Activated CD8-positive, alpha-beta memory T cell treated with anti-CD3 and anti-CD28 coated beads for 24 hours (primary cell): Measurements from ENCODE around the gene FANCE.

Experiments
- DNase-seq: peaks from one replicate; pipeline ENCODE4 v3.0.0-alpha.2; 2020

Gene FANCE

DNA sequence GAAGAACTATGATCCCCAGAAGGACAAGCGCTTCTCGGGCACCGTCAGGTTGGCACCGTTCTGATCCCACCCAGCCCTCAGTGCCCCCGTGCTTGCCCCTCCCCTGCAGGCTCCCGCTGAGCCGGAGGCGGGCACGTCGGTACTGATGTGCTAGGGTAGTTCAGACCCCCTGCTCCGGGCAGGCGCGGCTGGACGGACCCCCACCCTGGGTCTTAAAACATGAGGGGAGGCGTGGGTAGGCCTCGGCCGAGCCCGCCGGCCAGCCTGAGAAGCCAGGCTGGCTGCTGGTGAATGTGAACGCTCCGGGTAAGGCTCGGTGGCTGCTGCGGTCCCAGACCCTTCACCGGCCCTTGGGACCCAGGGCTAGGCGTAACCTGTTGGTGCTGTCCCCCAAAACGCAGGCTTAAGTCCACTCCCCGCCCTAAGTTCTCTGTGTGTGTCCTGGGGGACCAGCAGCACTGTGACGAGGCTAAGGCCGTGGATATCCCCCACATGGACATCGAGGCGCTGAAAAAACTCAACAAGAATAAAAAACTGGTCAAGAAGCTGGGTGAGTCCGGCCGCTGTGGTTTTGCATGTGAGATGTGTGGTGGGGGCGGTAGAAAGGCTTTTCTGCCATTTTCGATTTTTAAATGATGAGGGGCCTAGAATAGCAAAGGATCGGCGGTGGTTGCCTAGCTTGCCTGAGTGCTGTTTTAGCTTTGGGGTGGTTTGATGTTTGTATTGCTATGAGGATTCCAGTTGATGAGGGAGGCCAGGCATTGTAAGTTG is 17.0 kb downstream of the FANCE start:
- DNase-seq: no peak

DNA sequence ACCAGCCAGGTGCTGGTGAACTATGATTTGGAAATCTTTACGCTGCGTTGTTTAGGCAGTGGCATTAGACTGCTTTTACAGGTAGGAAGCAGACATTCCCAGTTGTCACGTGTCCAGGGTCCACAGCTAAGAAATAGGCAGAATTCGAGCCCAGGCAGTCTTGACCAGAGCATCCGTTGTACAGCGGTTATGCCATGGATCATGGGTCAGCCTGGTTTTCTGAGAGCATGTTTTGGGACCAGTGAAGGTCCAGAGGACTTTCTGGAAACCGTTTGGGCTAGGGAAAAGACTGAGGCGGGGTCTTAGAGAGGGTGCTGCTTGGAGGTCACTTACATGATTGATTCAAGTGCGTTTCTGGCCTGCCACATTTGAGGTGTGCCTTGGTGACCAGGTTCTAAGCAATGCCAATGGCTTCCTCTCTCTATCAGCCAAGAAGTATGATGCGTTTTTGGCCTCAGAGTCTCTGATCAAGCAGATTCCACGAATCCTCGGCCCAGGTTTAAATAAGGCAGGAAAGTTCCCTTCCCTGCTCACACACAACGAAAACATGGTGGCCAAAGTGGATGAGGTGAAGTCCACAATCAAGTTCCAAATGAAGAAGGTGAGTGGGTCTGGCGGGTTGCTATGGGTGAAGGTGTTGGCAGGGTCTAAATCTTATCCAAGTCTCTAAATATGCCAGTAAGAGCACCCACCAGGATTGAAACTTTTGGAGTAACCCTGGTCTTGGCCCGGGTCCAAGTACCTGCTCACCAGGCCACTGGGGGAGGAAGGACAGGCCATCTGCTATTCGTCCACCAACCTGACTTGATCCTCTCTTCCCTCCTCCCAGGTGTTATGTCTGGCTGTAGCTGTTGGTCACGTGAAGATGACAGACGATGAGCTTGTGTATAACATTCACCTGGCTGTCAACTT is 17.9 kb downstream of the FANCE start:
- DNase-seq: peak; percentile 75

DNA sequence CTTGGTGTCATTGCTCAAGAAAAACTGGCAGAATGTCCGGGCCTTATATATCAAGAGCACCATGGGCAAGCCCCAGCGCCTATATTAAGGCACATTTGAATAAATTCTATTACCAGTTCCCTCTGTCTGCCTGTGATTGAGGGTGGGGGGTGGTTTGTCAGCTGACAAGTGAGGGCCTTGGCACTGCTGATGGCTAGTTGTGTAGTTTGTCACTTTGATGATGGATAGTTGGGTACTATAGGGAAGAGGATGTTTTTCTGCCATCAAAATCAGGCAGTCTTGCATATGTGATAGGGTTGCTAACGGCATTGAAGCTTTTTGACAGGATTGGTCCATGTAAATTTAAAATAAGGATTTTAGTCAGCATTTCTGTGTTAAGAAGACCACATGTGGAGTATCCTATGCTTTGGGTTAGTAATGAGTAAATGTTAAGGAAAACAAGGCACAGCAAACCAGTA is 18.6 kb downstream of the FANCE start:
- DNase-seq: no peak

DNA sequence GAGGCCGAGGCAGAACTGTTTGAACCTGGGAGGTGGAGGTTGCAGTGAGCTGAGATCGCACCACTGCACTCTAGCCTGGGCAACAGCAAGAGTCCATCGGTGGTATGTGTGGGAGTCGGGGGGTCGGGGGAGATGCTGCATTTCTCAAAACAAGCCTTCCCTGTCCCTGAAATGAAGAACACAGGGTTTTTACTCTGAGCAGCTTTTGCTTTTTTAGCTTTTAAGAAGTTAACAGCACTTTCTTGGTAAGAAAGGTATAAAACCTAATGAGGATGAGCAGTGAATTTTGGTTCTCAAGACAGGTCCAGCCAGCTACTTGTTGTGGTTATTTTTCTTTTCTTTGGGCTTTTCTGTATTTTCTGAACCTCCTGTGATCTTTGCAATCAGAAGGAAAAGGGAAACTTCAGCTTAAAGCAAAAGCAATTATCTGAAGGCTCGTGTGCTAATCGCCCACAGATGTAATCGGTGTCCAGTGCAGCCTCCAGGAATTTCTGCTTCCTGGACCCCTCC is 19.8 kb downstream of the FANCE start:
- DNase-seq: no peak

DNA sequence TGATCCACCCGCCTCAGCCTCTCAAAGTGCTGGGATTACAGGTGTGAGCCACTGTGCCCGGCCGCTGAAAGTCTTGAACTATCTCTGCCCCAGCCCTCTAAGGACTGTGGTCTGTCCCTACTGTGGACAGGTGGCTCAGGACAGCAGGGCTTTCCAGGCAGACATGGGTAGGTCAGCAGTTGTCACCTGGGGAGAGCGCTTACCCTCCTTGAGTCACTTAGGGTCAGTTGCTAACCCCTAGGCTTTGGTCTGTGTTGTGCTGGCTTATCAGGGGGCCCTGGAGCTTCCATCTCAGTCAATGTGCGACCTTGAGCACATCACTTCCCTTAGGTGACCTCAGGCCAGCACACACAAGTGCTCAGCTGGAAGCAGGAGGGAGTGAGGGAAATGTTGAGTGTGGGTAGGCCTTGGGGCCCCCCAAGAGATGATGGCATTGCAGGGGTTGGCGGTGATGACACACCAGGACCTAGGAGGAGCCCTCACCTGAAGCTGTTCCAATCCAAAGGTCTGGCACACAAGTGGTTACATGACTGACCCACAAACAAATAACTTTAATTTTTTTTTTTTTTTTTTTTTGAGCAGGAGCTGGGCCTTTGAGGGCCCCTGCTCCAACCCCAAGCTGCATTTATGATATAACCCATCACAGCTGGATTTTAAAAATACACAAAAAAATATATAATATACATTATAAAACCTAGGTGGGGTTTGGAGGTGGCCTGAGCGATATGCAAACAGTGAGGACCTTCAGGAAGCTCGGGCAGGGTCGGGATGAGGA is 21.1 kb downstream of the FANCE start:
- DNase-seq: peak; percentile 73

DNA sequence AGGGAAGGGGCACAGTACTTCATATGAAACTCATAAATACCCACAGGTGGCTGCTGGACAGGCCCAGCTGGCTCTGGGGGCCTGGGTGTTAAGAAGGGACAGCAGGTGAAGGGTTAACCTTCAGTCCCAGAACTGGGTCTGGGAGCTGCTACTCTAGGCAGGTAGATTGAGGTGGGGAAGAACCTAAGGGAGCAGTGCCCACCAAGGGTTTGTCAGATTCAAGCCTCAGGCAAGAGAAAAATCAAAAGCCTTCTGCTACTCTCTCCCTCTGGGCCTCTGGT is 21.7 kb downstream of the FANCE start:
- DNase-seq: no peak

DNA sequence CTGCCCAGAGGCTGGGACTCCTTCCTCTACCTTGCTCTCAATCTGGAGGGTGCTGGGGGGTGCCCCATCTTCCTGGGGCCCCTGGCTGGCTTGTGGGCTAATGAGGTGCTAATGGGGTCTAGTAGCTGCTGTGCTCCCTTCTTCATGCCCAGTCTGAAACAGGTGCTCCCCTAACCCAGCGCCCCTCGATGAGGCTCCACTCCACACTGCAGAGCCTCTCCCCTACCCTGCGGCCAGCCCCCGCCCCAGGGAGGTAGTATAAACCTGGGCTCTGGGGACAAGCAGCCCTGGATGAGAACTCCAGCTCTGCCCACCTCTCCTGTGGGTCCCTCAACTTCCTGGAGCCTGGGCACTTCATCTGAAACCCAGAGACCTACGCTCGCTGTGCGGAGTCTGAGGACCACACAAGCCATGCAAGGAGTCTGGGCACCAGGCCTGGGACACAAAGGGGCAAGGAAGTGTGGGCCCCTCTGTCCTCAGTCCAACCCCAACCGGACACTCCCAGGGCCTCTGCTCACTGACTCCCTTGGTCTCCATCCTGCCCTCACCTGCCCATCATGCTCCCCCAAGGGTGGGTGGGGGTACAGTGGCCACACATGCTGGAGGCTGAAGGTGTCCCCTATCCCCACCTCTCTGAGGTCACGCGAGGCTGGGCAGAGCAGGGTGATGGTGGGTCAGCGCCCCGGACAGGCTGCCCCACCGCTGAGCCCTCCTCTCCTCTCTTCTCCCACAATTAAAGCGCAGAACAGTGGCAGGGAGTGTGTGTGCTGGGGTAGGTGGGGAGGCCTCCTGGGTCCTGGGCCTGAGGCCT is 22.2 kb downstream of the FANCE start:
- DNase-seq: peak; percentile 74

DNA sequence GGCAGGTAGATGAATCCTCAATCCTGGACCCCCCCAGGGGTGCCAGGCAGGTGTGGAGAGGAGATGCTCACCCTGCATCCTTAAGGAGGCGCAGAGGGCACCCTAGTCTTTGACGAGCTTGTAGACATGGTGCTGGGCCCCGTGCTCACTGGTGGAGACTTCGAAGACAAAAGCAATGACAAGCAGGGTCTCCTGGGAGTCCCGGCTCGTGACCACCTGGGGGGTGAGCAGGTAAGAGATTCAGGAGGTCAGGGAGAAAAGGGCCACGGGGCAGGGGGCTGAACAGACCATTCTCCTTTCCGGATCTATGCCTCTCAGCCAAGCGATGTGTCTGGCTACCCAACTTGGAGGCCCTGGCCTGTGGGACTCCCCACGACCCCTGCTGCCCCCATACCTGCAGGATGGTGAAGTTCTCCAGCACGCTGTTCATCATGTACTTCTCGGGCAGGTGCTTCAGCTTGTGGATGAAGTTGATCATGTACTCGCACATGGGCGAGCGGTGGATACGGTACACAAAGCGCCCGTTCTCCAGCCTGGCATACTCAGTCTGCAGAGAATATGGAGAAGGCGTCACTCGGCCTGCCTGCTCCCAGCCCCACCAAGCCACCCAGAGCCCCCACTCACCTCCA is 22.9 kb downstream of the FANCE start:
- DNase-seq: no peak

DNA sequence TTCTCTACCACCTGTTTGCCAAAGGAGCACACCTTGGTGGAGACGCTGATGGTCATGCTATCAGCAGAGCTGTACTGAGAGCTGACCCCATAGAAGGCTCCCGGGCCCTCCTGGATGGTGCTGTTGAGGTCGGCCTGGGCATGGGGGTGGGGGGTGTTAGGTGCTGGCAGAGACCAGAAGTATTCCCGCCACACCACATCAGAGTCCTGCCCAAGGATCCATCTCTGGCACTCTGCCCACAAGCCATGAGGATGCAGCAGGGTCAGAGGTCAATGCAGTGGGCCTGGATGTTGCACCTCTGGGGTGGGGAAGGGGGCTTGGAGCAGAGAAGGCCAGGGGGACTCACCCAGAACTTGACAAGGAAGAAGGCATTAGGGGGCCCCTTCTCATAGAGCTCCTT is 23.4 kb downstream of the FANCE start:
- DNase-seq: no peak

DNA sequence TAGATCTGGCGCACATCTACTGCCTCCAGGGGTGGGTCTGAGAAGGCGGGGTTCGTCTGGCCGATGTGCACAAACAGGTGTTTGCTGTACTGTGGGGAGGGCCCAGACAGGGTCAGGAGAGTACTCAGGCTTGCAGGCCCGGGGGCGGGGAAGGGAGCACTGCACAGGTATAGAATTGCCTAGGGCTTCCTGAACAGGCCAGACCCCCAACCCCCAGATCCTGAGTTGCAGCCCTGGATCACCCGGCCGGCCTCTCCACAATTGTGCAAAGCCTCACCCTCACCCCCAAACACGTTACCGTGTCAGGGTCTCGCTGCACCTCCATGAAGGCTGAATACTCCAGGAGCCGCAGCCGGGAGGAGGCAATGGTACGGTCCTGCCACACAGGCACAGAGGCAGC is 23.9 kb downstream of the FANCE start:
- no peak for DNase-seq

DNA sequence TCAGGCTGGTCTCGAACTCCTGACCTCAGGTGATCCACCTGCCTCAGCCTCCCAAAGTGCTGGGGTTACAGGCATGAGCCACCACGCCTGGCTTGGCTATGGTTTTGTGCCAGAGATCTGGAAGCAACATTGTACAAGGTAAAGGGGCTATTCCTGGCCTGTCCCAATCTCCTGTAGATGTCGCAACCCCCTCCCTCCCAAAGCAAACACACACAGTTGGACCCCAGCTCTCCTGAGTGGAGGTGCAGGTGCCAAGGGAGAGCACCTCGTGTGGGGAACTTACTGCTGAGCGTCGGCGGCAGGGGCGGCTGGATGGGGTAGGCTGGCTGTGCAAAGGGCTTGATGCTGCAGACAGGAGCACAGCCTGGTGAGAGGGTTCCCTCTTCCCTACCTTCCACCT is 24.9 kb downstream of the FANCE start:
- no peak for DNase-seq

DNA sequence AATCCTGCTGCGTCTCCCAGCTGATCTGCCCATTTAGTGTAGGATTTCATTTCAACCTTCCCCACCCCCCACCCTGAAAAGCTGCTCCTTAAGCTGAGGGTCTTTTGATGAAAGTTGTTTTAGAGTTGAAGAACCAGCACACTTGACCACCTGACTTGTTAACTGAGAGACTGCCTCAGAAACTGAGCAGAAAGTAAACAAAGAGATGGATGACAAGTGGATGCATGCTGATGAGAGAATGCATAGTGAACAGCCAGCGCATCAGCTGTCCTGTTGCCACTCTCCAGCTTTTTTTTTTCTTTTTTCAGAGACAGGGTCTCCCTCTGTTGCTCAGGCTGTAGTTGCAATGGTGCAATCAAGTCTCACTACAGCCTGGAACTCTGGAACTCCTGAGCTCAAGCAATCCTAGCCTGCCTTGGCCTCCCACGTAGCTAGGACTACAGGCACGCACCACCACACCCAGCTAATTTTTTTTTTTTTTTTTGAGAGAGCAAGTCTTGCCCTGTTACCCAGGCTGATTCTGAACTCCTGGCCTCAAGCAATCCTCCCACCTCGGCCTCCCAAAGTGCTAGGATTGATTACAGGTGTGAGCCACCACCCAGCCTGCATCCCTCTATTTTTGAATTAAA is 25.5 kb downstream of the FANCE start:
- DNase-seq: no peak

DNA sequence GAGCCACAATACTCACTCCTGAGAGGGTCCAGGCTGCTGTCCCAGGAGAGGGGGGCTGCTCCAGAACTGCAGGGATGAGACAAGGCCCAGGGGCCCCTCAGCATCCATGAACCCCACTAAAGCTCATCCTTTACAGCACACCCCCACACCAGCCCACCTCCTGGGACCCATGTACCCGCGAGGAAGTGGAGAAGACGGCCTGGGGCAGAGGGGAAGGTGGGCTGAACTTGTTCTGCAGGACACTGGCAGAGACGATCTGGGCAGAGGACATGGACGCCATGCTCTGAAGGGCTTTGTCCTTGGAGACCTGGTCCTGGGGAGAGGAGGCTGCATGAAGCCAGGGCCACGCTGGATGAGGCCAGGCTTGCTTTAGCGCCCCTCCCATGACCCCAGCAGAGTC is 26.1 kb downstream of the FANCE start:
- no peak for DNase-seq

DNA sequence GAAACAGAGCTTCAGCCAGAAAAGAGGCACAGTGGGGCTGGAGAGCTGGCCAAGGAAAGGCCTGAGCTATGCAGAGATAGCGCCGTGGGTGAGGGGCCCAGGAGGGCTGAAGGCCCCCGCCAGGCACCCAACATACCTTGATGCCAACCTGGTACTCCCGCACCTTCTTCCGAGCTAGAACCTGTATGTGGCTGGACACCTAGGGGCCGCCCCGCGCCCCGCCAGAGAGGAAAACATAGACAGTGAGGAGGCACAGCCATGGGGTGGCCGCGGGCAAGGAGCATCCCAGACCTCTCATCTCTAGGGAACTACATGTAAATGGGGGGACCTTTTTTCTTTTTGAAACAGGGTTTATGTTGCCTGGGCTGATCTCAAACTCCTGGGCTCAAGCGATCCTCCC is 28.0 kb downstream of the FANCE start:
- no peak for DNase-seq

DNA sequence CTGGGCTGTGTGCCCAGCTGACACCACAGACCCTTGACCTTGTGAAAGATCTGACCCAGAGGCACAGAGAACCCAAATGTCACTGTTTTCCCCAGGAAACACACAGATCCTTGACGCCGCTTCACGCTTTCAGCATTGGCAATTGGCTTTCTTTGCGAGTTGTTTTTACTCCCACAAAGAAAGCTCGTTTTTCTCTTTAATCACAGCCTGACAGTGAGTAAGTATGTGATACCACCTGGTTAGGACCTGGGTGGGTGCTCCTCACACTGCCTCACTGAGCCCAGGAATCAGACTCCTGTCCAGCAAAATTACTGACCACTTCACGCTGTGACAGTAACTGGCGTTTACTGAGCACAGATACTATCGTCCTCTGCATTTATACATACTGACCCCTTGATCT is 29.1 kb downstream of the FANCE start:
- no peak for DNase-seq

DNA sequence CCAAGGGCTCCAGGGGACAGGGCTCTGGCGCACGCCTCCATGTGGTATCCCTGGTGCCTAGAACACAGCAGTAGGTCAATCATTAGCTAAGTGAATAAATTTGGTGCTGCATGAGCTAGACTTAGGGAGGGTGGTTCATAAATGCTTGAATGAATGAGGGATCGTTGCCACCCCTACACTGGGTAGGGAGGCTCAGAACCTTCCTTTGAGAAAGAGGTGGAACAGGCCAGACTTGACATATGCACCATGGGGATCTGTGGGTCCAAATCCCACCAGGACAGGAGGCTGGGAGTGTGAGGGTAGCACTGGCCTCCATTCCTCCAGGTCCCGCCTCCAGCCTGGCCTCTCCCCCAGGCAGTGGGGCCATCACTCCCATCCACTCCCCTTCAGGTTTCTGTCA is 30.9 kb downstream of the FANCE start:
- DNase-seq: no peak

DNA sequence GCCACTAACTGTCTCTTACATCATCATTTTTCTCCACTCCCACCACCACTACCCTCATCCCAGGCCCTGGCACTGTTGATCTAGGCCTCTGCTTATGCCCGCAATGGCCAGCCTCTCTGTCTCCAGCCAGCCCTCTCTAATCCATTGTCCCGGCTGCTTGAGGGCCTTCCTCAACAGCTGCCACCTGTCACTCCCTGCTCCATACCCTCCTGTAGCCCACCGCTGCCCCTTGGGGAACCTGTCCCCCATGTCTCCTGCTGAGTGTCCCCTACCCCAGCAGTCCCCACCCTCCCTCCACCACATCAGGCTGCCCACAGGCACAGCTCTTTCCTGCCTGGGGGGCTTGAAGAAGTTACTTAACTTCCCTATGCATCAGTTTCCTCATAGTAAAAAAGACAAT is 31.4 kb downstream of the FANCE start:
- no peak for DNase-seq

DNA sequence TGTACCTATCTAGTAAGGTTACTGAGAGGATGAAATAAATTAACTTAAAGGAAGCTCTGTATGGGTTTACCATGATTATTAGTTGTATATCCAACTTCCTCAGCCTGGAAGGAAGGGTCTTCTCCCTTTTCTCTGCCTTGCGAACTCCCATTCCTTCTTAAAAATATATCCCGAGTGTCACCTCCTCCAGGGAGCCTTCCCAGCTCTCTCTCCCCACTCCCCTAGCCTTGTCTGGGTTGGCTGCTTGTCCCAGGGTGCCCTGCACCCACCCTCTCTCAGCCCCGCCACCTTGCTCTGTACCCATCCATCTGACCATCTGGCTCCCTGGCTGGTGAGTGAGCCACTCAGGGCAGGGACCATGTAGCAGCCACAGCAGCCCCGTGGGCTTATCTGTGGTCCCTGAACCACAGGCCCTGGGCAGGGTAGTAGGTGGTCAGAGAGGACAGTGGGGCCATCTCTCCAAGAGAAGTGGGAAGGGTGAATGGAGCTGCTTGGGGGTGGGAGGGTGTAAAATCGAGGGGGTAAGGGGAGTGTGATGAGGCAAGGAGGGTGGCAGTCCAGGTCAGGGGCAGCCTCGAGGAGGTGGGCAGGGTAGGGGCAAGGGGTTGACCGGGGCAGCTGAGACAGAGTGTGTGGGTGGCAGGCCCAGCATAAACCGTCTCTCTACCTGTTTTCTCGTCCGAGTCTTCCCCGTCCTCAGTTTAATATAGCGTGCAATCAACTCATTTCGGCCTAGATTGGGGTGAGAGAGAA is 31.9 kb downstream of the FANCE start:
- no peak for DNase-seq

DNA sequence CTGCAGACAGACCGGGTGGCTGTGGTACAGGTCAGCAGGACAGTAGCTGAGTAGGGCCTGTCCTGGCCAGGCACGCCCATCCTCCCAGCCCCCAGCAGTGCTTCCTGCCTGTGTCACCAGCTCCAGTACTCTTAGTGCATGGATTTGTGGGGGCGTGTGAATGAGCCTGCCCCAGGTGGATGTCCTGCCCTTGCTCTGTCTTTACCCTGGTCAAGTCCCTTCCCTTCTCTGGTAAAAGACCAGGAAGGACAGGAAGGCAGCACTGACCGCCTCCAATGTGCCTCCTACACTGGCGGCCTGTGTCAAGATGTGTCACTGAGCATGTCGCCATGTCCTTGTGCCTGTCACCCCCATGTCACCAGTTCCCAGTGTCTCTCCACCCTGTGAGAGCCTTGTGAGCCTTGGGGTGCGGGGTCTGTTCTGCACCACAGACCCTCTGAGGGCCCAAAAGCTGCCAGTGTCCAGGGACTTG is 32.8 kb downstream of the FANCE start:
- no peak for DNase-seq

DNA sequence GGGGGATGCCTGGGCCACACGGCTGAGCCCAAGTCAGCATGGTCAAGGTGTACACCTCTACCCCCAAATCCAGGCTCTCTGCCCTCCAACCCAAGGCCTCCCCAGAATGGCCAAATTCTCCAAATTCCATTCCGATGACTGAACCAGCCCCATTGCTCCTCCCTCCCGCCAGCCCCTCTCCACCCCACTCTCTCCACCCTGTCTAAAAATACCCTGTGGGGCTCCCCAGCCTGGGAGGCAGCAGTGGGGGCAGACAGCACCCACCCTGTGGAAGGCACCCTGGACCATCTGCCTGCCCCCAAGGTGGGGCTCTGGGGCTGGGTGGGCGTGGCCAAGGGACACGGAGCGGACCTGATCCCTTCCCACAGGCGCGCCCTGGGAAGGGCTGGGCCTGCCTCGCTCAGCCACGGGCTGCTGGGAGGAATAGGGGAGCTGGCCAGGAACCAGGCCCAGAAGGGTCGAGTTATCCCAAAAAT is 33.3 kb downstream of the FANCE start:
- DNase-seq: no peak
